Breast epithelium (tissue), 4 donors: ENCODE data around the gene SYVN1. TPM values are rescaled to one million over a fixed set of nuclear protein-coding genes. Genes with fewer than 3 reads are reported as not detected.

Experiments
- DNase-seq, 2 donors: peaks; one replicate each; pipeline ENCODE4 v3.0.0-alpha.2; 2019; ENCODE audit warnings: low spot score in 2 of 2
- H3K27ac ChIP-seq, 2 donors: fragments of 200-600 bp; sonication (generic) in 1 of 2; one replicate each; pipeline ENCODE4 v1.5.1; 2016 to 2019; ENCODE audit warnings: mild to moderate bottlenecking in 1 of 2
- H3K27me3 ChIP-seq, 2 donors: fragments of 200-600 bp; sonication (generic) in 1 of 2; one replicate each; pipeline versions ENCODE4 v1.5.1 to v1.6.0; 2017 to 2019; ENCODE audit warnings: control low read depth in 1 of 2, mild to moderate bottlenecking in 1 of 2
- H3K36me3 ChIP-seq: fragments of 200-600 bp; one replicate; pipeline ENCODE4 v1.5.1; 2019
- H3K4me1 ChIP-seq, 2 donors: fragments of 200-600 bp; sonication (generic); one replicate each; pipeline ENCODE4 v1.5.1; 2016 to 2019; ENCODE audit warnings: control low read depth in 1 of 2
- H3K4me3 ChIP-seq, 3 donors: fragments of 200-600 bp; sonication (generic); 1 replicate in 2 of 3; 2 replicates in 1 of 3; pipeline ENCODE4 v1.5.1; 2016 to 2019; ENCODE audit warnings: mild to moderate bottlenecking in 3 of 3, moderate library complexity in 2 of 3
- H3K9me3 ChIP-seq, 2 donors: fragments of 200-600 bp; sonication (generic) in 1 of 2; one replicate each; pipeline ENCODE4 v1.5.1; 2016 to 2019; ENCODE audit warnings: control low read depth in 1 of 2
- CTCF ChIP-seq, 3 donors: fragments of 450-650 bp; IDR thresholded peaks; one replicate each; pipeline ENCODE4 v1.5.1; 2016 to 2017; ENCODE audit warnings: antibody characterized with exemption in 3 of 3, mild to moderate bottlenecking in 3 of 3, moderate library complexity in 3 of 3
- POLR2A ChIP-seq: fragments of 450-650 bp; IDR thresholded peaks from one replicate; pipeline ENCODE4 v1.6.1; 2016; ENCODE audit warnings: antibody characterized with exemption, mild to moderate bottlenecking, moderate library complexity
- POLR2AphosphoS5 ChIP-seq, 3 donors: sonication (generic); formaldehyde crosslinking; IDR thresholded peaks; one replicate each; pipeline ENCODE4 v1.6.1; 2017; ENCODE audit warnings: antibody characterized with exemption in 3 of 3
- intact Hi-C: fragments of 100-400 bp; cut with DNase I; formaldehyde crosslinking; loops from one replicate; pipeline ENCODE4 v1.15.1; 2023; ENCODE audit warnings: low total_unique reads
- total RNA-seq, 3 donors: library from RNA; depleted of rRNA; stranded (reverse); fragments of >200 nt; gene quantifications; one replicate each; pipeline ENCODE4 v1.1.0, GENCODE V29; 2016

The SYVN1 gene
- total RNA-seq, 3 donors from 2014 or later, result 25.8 to 31.7 (median 27.2) TPM

GRCh38 chr11:65167656-65168055, 33.3 kb upstream of the SYVN1 start:
- Histone ChIP-seq H3K4me1 (no peaks in the 10 kb centered on the region), H3K9me3 (no peaks in the 10 kb centered on the region), H3K36me3 (no peaks in the 10 kb centered on the region), H3K27ac (no peak overlapping the region), H3K27me3 (no peaks in the 10 kb centered on the region), H3K4me3 (no peak overlapping the region)
- intact Hi-C loops, result no loop called here
- TF ChIP-seq POLR2A (no peak), POLR2AphosphoS5 (IDR thresholded peaks at IDR 0.05) (no peak), CTCF (IDR thresholded peaks at IDR 0.05) (no peak)
- no peak for DNase-seq

- intact Hi-C loops, result no loop called here
- Histone ChIP-seq H3K4me1 (no peaks in the 10 kb centered on the region), H3K36me3 (no peaks in the 10 kb centered on the region), H3K4me3 (no peak overlapping the region), H3K27me3 (no peaks in the 10 kb centered on the region), H3K9me3 (no peaks in the 10 kb centered on the region), H3K27ac (no peak overlapping the region)
- TF ChIP-seq CTCF (IDR thresholded peaks at IDR 0.05), result no peak
- no peak for DNase-seq
Measured at GRCh38 chr11:65166893-65167292, 32.6 kb upstream of the SYVN1 start.

GRCh38 chr11:65165410-65166317, 31.3 kb upstream of the SYVN1 start:
- H3K4me1 ChIP-seq, result no peaks in the 10 kb centered on the region
- no peak for TF ChIP-seq CTCF (IDR thresholded peaks at IDR 0.05)
- TF ChIP-seq POLR2AphosphoS5 (IDR thresholded peaks at IDR 0.05), result peak in 1 of 3 donors; percentile 16
- no peak for DNase-seq

GRCh38 chr11:65163684-65164083, 29.4 kb upstream of the SYVN1 start:
- Histone ChIP-seq H3K36me3 (no peaks in the 10 kb centered on the region), H3K27ac (no peak overlapping the region), H3K4me3 (no peak overlapping the region), H3K27me3 (no peaks in the 10 kb centered on the region), H3K4me1 (no peaks in the 10 kb centered on the region), H3K9me3 (no peaks in the 10 kb centered on the region)
- no peak for DNase-seq
- intact Hi-C loops, result no loop called here
- TF ChIP-seq POLR2AphosphoS5 (IDR thresholded peaks at IDR 0.05), result no peak
- TF ChIP-seq CTCF (IDR thresholded peaks at IDR 0.05), result no peak
- TF ChIP-seq POLR2A, result no peak

More at GRCh38 chr11:65165410-65166317, 31.3 kb upstream of the SYVN1 start:
- Histone ChIP-seq H3K27me3 (no peaks in the 10 kb centered on the region), H3K4me3 (peak overlapping the region; percentile 19 to 44 (median 36)), H3K27ac (peak overlapping the region in 1 of 2 donors; percentile 62), H3K36me3 (no peaks in the 10 kb centered on the region), H3K9me3 (no peaks in the 10 kb centered on the region)
- intact Hi-C loops, result no loop called here

- H3K27me3 ChIP-seq, result no peaks in the 10 kb centered on the region
- no peak overlapping the region for H3K4me3 ChIP-seq
- H3K4me1 ChIP-seq, result no peaks in the 10 kb centered on the region
- H3K36me3 ChIP-seq, result no peaks in the 10 kb centered on the region
- no peak overlapping the region for H3K27ac ChIP-seq
- no peak for TF ChIP-seq POLR2AphosphoS5 (IDR thresholded peaks at IDR 0.05)
- TF ChIP-seq POLR2A, result no peak
- no peak for DNase-seq
- intact Hi-C loops, result no loop called here
- no peaks in the 10 kb centered on the region for H3K9me3 ChIP-seq
Measured at GRCh38 chr11:65160643-65161042, 26.3 kb upstream of the SYVN1 start.
